H1 (cell line): ENCODE results near the gene CASD1.

ENCODE experiments used
- CTCF ChIP-seq, 3 experiments: IDR thresholded peaks; 1 replicate in 2 of 3; 2 replicates in 1 of 3; pipeline versions ENCODE4 v1.5.1 to v1.6.1; 2011; ENCODE audit warnings: low read length in 3 of 3, mild to moderate bottlenecking in 3 of 3, inconsistent platforms in 2 of 3, low read depth in 1 of 3, moderate library complexity in 1 of 3; ENCODE audit not compliant: insufficient read depth in 1 of 3; ENCODE audit errors: control extremely low read depth in 1 of 3
- POLR2A ChIP-seq, 2 experiments: IDR thresholded peaks; 1 replicate in 1 of 2; 2 replicates in 1 of 2; pipeline ENCODE4 v1.6.1; 2011; ENCODE audit warnings: low read depth in 2 of 2, low read length in 2 of 2, mild to moderate bottlenecking in 2 of 2; ENCODE audit errors: control extremely low read depth in 1 of 2
- SP1 ChIP-seq: IDR thresholded peaks from 2 replicates; pipeline ENCODE4 v1.6.1; 2011; ENCODE audit warnings: low read depth, low read length
- YY1 ChIP-seq: IDR thresholded peaks from 2 replicates; pipeline ENCODE4 v1.6.1; 2011; ENCODE audit warnings: low read depth, mild to moderate bottlenecking, low read length
- ZNF274 ChIP-seq: IDR thresholded peaks from 2 replicates; pipeline ENCODE4 v1.7.0; 2012; ENCODE audit warnings: low read length, borderline replicate concordance; ENCODE audit errors: extremely low read depth

- TF ChIP-seq YY1 (no peak), POLR2A (IDR thresholded peaks at IDR 0.05; ENCODE audit: control extremely low read depth in 1 of 2, low read depth in 2 of 2, low read length in 2 of 2) (no peak), CTCF (IDR thresholded peaks at IDR 0.05; ENCODE audit: control extremely low read depth in 1 of 3, insufficient read depth in 1 of 3, low read depth in 1 of 3, low read length in 3 of 3) (no peak), ZNF274 (no peak), SP1 (no peak)
Measured at GRCh38 chr7:94483843-94484242, 25.8 kb upstream of the CASD1 start.
